ENCODE data around the gene GABBR2.

GABBR2 gene

DNA sequence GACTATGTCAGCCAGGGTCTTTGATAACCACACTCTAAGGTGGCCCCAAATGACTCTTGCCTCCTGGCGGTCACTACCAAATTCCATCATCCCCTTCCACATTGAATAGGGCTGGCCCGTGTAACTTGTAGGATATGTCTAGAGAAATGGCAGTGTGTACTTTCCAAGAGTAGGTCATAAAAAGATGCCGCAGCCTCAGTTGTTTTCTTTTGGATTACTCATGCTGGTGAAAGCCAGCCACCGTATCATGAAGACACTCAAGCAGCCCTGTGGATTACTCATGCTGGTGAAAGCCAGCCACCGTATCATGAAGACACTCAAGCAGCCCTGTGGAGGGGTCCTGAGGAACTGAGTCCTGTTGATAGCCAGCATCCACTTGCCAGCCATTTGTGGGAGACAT lies 281.2 kb downstream of the GABBR2 start:
- DNase-seq: no peak

DNA sequence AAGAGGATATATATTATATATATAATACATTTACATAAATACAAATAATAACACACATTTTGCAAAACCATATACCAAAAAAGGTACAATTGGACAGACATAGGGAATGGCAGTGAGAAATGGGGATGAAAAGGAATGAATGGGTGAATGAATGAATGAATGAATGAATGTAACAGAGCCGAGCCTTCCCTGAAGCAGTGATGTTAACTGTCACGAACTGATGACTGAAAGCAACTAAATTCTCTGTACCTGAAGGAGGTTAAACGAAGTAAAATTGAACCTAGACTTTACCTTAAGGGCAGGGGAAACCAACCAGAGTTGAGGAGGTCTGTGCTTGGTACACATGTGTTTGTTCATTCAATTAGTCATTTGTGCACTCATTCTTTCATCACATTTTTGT lies 283.7 kb downstream of the GABBR2 start:
- DNase-seq: no peak

DNA sequence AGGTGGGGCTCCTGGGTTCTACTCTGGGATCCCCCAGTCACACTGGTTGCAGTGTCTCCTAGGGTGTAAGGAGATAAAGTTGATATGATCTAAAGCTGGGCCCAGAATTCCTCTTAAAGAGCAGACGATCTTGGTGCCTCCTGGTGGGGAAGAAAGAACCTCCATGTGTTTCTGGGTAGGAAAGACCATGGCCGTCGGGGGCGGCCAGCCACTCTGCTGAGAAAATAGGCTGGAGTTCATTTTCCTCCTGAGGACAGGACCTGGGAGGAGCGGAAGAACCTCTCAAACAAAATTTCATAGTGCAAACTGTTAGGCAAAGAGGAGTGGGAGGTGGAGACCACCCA lies 289.5 kb downstream of the GABBR2 start:
- no peak for DNase-seq

DNA sequence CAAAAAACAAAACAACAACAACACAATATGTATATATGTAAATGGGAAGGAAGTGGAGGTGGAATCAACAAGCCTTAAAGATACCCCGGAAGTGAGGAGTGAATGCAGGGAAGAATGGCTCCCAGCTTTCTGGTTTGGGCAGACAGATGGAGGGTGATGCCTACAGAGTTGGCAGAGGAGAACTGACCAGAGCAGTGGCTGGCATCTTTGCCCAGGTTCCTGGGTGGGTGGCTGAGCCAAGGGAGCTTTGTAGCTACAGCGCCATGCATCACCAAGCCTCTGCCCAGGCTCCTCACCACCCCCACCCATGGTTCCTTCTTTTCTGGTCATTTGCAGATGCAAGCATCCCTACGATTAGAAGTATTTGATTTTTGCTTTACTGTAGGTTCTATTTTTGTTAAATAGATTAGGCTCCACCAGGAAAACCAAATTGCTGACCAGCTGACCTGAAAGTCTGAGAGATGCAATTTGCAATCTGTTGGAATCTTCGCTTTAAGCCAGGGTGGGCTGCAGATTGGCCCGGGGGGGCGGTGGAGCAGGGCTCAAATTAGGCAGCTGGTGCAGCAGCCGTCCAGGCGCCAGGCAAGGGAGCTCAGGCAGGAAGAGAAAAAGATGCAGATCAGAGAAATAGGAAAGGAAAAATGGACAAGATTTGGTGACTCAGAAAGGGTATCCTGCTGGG lies 290.0 kb downstream of the GABBR2 start:
- DNase-seq: no peak

DNA sequence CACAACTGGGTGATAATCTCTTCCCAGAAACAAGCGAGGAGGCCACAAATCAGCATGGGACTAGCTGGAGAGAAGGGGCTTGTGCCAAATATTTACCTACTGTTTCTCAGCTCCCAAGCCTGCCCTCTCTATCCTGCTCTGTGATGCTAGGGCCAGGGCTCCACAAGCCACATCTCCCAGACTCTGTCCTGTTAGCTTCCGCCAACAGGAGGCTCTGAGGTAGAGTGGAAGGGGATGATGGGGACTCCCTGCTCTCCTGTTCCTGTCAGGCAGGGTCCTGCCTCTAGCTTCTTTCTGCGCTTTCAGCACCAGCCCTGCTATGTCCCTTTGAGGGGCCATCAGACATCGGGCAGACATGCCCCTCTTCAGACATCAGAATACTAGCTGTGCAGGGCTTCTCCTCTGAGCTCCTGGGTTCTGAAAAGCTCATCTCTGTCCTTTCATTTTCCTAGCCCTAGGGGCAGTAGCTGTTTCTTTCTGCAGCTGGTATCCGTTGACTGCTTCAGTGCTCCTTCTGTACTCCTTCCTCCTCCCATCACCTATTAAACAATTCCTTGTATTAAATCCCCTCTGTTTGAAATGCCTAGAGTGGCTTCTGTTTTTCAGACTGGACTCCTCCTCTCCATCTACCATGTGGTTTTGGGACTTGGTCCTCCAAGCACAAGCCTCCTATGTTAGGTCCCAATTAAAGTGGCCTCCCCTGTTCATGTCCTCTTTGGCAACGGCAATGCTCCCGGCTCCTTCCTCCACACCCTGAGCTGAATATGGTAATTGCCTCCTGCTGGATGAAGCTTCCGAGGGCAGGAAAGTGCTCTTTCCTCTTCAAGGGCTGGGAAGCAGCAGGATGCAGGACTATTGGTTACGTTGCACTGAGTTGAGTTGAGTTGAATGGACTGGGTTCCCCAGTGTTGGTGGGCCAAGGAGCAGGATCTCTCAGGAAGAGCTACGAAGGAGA lies 292.2 kb downstream of the GABBR2 start:
- DNase-seq: no peak

DNA sequence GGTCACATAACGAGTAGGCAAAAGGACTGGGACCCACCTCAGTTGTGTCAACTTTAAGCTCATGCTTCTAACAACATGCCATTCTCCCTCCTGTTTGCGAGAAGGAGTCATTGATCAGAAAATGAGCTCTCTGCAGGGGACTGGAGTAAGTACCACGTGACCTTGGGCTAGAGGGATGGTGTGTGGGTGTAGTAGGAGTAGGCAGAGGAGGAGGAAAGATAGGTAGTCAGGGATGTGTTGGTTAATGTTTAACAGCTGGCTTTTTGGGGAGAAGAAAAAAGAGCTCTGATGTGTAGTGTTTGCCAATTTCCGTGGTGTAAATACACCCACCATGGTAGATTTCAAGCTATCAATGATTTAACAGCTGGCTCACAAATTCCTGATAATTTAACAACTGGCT lies 293.0 kb downstream of the GABBR2 start:
- DNase-seq: no peak

DNA sequence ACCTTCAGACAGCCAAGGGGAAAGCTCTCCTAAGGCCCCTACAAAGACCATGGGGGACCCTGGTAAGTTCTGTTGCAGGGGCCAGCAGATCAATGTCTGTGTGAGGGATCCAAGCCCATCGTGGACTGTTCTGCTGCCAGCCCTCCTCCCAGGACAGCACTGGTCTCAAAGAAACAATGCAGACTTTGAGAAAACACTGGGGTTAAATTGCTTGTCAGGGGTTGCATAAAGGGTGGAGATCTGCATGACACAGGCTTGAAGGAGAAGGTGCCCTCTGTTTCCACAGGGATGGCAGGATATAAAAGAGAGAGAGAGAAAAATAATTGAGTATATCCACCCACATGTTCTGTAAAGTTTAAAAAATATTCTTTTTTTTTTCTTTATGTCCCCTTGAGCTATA lies 295.7 kb downstream of the GABBR2 start:
- no peak for DNase-seq

DNA sequence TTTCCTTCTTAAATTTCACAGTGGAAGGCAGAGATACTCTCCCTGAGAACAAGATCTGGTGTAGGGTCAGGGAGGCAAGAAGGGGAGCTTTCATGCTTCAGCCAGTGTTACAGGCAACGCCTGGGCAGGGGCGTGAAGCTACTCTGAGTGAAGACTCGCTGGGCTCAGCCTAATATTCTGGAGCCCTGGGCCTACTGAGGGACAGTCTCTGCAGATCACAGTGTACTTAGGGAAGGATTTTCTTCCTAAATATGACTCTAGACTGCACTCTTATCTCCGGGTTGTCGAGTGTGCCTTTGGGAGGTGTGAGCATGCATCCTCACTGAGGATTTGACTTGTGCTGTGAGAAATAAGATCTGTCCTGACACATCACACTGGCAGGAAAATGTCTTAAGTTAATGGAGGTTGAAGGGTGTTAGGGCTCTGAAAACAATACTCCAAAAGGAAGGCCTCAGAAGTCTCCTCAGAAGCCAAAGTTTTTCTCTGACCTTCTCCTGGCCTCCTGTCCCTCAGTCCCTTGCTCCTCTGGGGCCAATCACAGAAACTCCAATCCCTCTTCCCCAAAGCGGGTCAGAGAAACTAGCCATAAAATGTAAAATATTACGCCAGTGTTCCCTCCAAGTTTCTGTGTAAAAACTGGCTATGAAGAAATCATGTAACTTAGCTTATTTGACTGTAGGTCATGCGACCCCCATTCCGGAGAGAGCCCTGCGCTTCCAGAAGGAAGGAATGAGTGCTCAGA lies 296.5 kb downstream of the GABBR2 start:
- no peak for DNase-seq

DNA sequence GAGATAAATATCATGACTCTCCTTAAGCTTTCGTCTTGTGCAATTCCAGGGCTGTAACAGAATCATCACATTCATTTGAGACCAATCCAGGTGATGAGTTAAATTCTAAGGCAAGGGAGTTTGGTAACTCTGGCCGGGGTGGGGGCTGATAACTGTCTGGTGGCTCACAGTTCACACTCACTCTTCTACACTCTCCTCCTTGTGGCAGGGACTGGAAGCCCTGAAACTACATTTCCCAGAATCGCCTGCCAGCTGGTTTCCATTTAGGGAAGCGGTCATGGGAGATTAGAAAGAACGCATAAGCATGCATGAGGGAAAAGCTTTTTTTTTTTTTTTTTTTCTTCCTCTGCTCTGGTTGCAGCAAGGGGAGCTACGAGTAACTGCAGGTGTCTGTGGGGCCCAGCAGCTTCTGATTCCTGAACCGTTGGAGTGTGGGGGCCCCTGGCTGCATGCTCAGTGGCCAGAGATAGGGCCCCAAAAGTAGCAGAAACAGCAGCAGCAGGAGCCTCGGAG lies 298.5 kb downstream of the GABBR2 start:
- no peak for DNase-seq

DNA sequence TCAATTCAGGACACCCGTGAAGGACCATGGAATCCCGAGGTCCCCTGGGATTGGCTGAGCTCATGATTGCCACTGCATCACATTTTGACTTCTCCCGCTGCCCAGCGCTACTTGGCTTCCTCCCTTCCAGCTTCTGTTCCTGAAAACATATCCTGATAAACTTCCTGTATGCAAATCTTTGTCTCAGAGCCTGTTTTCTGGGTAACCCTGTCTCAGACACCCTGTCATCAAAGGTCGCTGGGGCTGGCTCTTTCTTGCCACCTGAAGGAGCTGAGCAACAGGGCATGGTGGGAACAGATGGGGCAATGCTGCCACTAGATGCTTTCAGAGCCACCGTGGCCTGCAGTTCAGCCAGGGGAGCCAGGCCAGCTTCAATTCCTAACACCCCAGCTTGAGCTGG lies 299.0 kb downstream of the GABBR2 start:
- no peak for DNase-seq

DNA sequence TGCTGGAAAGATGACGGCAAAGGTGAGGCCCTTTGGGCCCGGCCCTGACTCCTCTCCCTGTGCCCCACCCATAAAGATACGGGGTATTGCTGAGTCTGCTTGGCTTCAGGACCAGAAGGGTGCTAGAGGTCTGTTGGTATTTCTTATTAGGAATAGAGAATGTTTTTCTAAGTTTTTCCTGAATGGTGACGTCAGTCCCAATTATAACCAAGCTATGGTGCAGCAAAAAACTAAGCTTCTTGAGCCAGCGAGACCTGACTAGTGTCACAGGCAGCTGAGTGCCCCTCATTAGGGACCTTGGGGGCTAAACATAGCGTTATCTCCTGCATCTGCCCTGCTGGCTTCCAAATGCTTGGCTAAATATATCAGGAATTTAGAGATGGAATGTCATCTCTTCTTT lies 302.3 kb downstream of the GABBR2 start:
- no peak for DNase-seq

DNA sequence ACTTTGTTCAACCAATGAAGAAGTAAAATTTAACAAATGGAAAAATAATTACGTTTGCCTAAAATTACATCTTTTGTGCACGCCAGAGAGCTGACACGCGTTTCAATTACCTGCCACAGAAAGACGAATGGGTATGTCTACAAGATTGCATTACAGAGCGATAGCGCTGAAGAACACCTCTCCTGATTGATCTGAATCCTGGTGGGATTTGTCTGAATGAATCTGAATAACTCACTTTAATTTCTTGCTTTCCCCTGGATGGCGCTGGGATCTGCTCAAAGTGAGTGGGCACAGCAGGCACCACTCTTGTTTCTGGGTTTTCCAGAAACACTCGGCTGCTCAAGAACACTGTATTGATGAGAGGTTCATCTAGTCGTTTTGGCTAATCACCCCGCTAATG lies 304.5 kb downstream of the GABBR2 start:
- DNase-seq: no peak

DNA sequence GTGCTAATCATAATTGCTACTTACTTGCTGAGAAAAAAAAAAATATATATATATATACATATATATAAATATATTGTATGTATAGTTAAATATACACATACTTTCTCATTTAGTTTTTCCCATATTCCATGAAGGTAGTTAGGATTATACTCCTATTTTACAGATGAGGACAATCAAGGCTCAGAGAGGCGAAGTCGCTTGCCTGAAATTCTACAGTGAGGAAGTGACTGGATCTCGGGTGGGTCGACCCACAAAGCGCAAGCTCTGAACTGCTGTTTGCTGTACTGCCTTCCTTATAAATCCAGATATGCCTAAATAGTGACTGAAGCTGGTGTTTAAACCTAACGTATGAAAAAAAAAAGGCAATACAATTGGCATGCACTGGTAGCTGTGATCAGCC lies 305.0 kb downstream of the GABBR2 start:
- no peak for DNase-seq

DNA sequence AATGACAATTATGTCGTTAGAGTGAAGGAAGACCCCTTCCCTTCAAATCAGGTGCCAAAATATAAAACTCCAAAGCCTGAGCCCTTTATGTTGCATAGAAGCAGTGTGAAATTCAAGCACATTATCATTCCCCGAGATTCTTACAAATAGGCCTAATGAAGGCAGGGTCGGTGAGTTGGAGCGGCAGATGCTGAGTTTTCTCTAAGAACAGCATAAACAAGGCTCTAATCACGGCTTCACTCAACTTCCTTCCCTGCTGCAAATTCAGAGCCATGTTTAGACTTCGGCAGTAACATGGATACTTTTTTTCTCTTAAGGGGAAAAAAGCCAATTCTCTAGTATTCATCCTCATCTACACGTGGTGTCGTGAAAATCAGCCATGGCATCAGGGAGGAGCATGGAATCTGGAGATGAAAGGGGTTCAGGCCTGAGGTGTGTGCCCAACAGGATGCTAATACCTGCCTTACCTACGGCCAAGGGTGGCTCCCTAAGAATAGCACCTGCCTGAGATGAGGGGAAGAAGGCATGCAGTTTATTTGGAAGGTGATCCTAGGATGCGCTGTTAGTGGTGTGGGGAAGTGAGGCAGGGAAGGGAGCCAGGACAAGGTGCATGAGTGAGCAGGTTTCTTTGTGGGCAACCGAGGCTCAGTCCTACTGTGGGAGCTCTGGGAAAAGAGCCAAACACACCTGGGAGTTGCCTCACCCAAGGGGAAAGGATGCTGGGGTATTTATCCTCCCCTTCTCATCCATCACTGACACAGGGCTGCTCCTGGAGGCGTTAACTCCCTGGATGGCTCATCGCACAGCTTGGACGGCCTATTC lies 306.5 kb downstream of the GABBR2 start:
- no peak for DNase-seq

DNA sequence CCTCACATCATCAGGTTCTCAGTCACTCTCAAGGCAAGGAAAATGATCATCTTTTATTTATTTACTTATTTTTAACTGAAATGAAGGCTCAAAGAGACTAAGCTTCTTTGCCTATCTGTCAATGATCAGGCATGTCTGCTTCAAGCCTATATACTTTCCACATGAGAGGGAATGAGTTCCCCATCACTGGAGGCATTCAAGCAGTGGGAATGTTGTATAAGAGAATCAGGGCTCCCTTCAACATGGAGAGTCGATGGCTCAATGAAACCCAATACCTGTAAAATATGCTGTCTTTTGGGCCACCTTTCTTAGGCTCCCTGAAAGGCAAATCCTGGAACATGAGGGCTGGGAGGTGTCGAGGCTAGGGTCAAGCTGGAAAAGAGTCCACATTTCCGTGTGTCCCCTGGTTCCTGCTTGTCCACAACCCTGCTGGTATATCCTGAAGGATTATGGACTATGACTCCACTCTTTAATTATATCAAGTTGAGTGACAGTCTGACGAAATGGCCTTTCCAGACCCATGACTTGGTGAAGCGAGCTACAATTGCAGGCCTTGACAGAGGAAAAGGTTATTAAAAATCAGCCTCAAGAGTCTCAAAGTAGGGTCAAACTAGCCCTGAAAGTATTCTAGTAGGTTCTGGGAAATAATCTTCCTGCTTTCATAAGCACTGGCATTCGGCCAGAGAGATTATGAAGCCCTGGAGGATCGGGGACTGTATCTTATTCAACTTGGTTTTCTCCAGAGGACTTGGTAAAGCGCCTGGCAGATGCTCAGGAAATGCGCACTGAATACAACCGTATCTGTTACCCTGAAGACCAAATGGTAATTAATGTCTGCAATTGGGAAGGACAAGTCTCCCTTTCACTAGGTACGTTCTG lies 307.4 kb downstream of the GABBR2 start:
- DNase-seq: no peak

DNA sequence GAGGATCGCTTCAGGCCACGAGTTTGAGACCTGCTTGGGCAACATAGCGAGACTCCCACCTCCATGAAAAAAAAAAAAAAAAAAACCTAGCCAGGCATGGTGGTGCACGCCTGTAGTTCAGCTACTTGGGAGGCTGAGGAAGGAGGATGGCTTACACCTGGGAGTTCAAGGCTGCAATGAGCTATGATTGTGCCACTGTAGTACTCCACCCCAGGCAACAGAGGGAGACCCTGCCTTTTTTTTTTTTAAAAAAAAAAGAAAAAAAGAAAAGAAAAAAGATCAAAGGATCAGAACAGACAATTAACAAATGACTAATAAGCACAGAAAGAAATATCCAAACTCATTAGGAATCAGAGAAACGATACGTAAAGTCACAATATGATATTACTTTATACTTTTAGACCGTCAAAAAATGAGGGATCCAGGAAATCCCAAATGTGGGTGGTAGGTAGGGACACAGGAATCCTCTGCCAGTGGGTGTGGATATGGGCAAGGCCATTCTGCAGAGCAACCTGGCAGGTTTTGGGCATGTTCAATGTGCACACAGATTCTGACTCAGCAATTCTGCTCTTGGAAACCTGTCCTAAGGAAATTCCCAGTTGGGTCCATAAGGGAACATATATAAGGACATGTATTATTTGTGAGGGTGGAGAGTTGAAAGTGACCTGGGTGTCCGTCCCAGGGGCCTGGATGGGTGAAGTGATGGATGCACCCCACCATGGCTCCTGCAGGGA lies 308.6 kb downstream of the GABBR2 start:
- DNase-seq: no peak

DNA sequence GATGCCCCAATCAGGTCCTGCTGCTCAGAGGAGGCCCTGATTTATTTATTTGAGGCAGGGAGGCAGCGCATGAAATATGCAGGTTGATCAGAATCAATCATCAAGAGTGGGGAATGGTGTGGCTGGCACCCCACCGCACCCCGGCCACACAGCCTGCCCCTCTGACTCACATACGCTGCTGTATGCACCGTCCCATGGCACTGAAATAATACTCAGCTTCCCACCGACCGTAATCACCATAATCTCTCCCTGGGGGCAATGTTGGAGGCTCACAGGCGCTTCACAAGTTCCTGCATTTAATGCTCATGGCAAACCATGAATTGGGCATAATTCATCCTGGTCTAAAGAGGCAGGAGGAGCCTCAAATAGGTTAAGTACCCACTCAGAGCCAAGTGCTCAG lies 312.1 kb downstream of the GABBR2 start:
- no peak for DNase-seq

DNA sequence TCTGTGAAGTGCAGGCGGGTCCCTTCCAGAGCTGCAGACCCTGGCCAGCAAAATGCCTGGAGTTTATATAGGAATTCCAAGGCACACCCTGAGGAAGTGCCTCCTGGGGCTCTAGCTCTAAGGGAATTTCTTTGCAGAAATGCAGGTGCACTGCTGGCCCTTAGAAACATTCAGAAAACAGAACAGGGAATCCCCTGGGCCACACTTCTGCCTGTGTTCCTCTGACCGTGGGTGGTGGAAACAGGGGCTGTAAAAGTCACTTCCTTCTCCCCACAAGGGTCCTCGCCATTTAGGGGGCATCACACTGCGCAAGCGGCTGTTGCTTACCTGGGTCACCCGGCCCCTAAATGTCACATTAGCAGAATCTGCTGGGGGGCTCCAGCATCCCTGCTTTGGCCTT lies 312.5 kb downstream of the GABBR2 start:
- DNase-seq: no peak

DNA sequence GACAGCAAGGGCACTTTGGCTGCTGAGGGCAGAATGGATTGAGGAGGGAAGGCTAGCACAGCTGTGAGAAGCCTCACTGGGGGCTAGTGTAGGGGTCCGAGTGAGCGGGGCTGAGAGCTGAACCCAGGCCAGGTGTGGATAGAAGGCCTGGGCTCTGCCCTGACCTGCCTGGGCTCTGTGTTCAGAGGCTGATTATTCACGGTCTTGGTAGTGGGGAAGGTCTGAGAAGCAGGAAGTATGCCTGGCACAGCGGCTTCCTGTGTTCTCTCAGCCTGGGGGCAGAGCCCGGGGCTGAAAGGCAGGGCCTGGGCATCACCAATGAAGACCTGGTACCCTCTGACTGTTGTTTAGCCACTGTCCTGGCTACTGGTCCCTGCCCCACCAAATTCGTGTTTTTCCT lies 316.9 kb downstream of the GABBR2 start:
- DNase-seq: no peak

DNA sequence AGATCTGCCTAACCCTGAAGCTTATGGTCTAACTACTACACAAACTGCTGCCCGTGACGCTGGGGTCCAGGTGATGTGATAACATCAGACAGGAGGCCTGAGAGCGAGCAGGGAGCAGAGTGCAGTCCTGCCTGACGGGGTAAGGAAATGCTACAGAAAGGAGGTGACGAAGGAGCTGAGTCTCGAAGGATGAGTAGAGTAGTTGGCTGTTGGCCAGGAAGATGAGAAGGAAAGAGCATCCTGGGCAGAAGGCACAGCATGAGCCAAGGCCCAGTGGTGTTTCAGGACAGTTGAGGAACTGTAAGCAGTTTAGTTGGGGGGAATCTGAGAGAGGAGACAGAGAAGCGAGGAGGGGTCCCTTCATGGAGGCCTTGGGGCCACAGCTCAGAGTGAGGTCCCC lies 317.3 kb downstream of the GABBR2 start:
- no peak for DNase-seq

DNA sequence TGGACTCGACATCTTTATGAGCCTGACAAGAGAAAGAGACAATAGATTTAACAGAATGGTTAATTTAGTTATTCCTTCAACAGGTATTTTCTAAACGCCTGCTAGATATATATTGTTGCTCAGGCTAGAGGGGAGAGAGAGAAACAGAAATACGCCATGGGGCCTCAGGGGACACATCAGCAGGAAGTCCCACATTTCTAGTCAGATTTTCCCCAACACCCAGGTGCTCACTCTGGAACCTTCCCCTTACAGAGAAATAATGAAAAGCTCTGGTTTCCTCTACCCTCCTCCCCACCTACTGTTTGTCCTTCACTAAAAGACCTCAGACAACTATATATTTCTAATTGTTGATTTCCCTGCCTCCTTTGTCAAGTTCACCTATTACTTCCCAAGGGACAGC lies 323.0 kb downstream of the GABBR2 start:
- no peak for DNase-seq

All from stimulated activated CD4-positive, alpha-beta T cell treated with anti-CD3 and anti-CD28 coated beads, Interleukin-4, amount 100 ng/mL, for 1 hour (primary cell).